T-helper 1 cell (primary cell): ENCODE measurements around the gene ARL6.
"Not testable (repeated sequence)": the region's sequence is repeated elsewhere in the genome, so short reads cannot be mapped to it uniquely, and the experiment has no call there.

ENCODE experiments used
- DNase-seq, 5 donors: peaks; one replicate each; pipeline ENCODE4 v3.0.0-alpha.2; 2012 to 2020

The ARL6 gene

DNA sequence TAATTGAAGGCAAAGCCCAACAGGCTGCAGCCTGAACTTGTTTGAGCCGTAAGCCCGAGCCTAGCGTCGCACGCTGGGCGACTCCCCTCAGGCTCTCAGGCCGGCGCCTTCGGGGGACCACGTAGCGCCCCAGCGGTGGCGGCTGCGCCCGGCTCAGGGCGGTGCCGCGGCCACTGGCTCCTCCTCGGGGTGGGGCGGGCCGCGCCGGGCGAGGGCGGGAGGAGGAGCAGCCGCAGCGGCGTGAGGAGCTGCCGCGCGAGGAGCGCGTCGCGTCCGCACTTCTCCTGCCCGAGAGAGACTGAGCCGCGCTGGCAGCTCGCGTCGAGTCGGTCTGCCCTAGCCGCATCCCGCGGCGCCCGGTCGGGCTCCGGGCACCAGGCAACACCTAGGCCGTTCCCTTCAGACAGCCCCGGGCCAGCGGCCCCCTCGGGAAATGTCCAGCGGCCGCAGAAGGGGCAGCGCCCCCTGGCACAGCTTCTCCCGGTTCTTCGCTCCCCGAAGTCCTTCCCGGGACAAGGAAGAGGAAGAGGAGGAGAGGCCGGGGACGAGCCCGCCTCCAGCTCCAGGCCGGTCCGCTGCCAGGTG, 57.3 kb downstream of the ARL6 start, which contains the start of gene CRYBG3:
TSS of gene CRYBG3 (plus strand) at position 238 of the 585 bp plus-strand sequence. CDS start at position 434, 196 bp downstream.
- DNase-seq, result peak; percentile 60 to 89 (median 71)

DNA sequence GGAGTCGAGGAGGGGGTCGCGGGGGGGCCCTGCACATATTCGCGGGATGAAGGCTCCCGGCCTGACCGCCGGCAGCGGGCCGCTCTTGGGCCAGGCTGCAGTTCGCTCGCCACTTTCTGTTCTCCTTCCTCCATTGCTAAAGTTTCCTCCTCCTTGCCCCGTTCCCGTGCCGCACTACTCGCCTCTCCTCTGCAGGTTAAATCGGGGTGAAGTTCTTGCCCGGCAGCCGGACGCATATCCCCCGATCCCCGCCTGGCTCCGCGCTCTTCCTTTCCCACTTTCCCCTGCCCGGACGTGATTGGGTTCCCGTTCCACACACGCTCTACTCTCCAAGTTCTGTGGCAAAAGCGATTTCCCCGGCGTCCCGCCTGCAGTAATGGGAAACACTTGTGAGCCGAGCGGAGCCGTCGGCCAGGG, 57.8 kb downstream of the ARL6 start:
- DNase-seq, result peak in 3 of 5 donors; percentile 5 to 16 (median 5)

DNA sequence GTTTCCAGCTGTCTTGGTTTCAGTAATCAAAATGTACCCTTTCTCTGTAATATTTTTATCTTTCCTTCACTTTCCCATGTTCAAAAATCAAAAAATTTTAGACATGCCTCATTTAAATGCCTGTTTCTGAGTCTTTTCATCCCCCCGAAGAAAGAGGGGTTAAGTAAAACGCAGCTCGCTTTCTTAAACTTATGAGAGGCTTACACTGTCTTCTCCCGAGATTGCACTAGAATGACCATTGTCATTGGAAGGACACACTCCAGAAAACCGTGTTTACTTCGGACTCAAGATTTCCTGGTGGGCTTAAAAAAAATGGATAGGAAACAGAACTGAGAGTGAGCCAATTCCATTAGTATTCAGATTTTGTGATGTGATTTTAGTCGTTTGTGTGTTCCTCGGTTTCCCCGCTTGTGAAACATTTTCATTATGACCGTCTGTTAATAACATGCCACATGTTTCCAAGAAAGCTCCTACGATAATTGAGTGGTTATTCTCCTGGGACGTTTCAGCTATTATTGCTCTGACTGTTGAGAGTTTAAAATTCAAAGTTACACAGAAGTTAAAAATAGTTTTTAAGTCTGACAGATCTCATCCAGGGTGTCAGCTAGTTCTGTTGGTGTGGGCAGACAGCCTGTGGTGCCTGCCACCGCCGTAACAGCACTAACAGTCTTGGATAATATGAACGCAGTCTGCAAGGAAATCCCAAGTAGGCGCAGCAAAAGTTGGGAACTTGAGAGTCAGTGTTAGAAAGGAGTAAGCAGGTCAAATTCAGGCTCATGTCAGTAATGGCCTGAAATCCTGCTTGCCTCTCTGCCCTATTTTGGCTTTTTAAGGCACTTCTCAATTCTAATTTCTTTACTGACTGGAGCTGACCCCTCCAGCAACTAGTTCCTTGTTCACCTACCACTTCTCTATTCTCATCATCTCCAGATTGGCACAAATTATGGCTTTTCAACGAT, 58.8 kb downstream of the ARL6 start:
- DNase-seq, result no peak

DNA sequence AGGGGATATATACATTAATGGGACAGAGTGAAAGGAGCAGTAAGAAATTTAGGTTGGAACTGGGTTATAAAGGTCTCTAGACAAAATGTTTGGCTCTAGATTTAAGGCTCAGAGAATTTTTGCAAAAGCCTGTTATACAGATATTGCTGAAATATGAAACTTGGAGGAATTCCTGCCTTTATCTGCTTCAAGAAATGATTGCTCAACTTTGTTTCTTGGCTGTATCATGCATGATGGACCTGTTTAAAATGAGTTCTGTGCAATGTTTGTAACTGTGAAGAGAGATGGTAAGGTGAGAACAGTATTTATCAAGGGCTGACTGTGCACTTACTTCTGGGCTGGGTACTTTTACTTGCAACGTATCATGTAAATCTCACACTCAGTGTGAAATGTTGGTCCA, 60.5 kb downstream of the ARL6 start:
- no peak for DNase-seq

DNA sequence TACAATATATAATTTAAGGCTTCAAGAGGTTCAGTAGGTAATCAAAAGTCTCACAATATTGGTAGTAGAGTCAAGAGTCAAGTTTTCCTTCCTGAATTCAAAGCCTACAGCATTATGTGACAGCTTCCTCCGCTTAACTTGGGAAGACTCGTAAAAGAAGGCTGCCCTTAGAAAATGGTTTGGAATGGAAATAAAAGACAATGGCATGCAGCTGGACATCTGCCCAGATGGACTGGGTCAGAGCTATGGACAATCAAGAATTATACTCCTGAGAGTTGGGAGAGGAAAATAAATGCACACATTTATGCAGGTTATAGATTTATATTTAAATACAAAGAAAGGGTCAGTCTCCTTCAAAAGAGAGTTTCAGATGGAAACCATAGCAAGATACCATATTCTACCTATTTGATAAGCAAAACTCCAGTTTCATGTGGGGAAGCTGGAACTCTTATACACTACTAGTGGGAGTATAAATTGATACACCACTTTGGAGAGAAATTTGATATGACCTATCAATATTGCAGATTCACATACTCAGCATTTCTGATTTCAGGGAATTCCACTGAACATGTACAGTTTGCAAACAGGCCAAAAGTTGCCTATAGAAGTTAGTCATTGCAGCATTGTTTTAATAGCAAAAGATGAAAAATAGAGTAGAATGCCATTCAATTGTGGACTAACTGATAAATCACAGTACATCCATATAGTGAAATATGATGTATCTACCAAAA, 63.3 kb downstream of the ARL6 start:
- DNase-seq, result no peak

DNA sequence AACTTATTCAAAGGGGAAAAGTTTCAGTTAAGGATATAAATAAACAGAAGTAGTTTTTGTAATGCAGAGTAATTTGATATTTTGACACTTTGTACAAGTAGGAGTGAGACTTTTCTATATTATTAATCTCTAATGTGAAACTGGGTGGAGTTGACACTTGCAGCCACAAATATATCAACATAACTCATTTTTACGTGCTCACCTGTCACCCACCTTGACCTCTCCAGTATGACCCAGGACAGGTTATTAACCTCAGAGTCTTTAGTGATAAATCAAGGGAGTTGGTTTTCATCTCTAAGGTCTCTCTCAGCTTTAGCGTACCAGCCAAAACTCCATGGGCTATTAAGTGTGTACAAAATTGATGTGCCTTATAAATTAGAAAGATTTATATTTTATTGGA, 64.6 kb downstream of the ARL6 start:
- DNase-seq, result no peak

DNA sequence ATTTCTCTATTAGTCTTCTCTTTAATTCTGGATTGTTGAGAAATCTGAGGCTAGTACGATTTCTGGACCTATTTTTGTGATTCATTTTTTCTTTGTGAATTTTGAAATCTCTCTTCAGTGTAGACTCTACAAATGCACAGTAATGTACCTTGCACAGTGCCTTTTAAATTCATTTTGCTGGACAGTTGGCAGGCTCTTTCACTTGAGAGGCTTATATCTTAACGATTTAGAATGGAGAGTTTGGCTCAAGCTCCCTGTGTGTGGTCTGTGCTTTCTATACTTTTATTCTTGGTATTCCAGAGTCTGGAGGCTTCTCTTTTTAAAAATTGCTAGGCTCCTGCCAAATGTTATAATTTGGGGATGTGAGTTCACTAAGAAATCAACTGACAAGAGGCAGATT, 66.1 kb downstream of the ARL6 start:
- DNase-seq, result no peak

DNA sequence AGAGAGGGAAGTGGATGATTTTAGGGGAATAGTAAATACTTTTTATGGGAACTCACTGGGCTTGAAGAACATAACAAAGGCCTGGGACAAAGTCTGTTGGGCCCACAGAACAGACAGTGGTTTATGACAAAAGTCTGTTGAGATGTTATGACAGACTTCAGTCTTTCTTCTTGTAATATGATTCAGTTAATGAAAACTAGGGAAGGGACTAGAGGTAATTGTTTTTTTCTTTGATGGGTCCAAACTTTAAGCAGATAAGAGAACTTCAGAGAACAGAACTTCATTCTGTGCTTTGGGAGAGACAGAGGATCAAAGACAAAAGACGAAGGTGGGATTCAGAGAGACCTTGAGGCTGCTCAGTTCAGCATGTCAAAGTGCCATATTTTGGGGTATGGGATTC, 66.6 kb downstream of the ARL6 start:
- no peak for DNase-seq

DNA sequence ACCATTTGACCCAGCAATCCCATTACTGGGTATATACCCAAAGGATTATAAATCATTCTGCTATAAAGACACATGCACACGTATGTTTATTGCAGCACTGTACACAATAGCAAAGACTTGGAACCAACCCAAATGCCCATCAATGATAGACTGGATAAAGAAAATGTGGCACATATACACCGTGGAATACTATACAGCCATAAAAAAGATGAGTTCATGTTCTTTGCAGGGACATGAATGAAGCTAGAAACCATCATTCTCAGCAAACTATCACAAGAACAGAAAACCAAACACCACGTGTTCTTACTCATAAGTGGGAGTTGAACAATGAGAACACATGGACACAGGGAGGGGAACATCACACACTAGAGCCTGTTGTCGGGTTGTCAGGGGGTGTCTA, 68.6 kb downstream of the ARL6 start:
- DNase-seq, result not testable (repeated sequence)

DNA sequence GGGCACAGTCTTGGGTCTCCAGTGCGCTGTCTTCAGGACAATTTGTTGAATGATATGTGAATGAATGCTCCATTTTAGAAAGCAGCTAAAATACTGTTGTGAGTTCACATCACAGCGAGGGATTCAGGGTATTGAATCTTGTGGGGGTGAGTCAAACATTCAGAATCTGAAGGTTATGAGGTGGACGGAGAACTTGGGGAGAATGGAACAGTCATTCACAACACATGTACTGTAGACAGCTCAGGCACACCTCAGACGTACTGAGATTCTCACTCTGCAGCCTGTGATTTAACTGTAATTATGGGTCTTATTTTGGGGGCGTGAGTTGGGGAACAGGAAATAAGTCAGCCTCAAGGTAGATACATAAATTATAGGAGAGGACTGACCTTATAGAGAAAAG, 71.2 kb downstream of the ARL6 start:
- DNase-seq, result no peak

DNA sequence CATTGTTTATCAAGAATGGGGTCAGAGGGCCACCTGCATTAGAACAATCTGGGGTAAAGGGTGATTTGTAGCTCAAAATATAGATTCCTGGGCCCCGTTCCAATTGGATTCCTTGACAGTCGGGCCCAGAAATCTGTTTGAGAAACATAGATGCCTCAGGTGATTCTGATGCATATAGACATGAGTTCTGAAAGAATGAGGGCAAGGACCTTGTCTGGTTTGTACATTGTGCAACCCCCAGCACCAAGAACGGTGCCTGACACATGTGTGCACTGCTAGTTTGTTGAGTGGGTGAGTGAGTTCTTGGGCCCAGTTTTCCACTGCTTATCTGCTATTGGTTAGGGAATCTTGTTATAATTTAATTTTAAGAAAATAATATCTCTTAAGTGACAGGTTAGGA, 73.8 kb downstream of the ARL6 start:
- no peak for DNase-seq

DNA sequence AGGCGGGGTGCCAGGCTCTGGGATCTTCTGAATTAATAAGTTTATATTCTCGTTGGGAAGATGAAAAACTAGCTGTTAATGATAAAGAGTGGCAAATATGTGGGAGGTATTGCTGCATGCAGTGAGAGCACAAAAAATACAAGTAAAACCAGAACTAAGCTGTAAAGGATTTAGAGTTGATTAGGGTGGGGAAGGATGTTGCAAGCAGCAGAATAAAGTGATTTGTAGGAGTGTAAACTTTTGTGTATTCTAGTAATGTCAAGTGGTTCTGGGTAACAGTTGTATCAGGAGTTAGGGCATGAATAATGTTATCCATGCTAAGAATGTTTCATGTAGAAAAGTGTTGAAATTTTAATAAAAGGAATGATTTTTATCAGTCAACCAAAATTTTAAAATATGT, 75.4 kb downstream of the ARL6 start:
- DNase-seq, result no peak

DNA sequence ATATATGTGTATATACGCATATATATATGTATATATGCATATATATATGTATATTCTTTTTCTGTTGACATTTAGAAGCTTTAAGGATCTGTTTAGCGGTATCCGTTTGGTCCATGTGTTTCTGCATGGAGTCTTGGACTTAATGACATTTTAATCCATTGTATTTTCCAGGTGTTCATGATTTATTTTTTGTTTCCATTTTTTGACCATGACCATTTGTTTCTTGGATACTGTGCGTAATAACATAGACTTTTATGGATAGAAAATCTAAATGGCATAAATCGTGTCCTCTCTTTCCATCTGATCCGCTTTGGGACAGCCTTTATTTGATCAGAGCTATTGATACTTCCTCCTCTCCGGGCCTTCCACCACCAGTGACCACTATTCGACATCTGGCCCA, 76.7 kb downstream of the ARL6 start:
- DNase-seq, result no peak

DNA sequence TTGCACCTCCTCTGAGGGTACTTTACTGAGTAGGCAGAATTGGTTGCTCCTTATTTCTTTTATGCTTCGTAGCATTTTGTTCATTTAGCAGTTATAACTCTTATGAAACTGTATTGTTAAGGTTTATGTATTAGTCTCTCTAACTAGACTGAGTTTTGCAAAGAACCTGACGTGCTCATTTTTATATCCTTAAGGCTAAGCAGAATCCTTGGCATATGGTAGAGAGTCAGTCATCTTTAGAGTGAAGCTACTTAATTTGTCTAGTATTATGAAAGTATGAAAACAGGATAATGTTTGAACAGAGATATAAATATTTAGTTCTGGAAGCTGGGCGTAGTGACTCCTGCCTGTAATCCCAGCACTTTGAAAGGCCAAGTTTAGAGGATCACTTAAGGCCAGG, 77.4 kb downstream of the ARL6 start:
- no peak for DNase-seq

DNA sequence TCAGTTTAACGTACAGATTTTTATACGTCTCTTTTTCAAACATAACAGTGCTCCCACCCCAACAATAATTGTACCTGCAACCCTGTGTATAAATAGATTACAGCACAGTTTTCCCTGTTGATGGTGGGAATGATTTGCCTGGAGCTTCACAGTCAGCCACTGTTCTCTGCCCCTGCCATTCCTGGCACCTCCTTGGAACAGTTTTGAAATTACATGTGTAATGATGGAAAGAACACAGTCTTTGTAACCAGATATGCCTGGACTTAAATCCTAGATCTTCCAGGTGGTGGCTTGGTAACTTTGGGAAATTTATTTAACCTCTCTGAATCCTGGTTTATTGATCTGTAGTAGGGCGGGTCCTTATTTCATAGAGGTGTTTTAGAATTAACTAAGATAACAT, 84.2 kb downstream of the ARL6 start:
- no peak for DNase-seq
